Stimulated activated CD4-positive, alpha-beta T cell treated with anti-CD3 and anti-CD28 coated beads, Interleukin-12 subunit alpha, Interleukin-12 subunit beta, amount 100 ng/mL, for 24 hours (primary cell): ENCODE results near the gene ADAMTS2.
"Not testable (repeated sequence)": the region's sequence is repeated elsewhere in the genome, so short reads cannot be mapped to it uniquely, and the experiment has no call there.

Experiments used
- DNase-seq, 2 experiments: peaks; one replicate each; pipeline ENCODE4 v3.0.0-alpha.2; 2020; ENCODE audit warnings: low read depth in 2 of 2

Gene ADAMTS2

GRCh38 chr5:179296150-179296821, 49.0 kb downstream of the ADAMTS2 start:
- DNase-seq = no peak

GRCh38 chr5:179295778-179296149, 49.5 kb downstream of the ADAMTS2 start:
- DNase-seq = no peak

GRCh38 chr5:179294891-179295777, 50.1 kb downstream of the ADAMTS2 start:
- no peak for DNase-seq

- no peak for DNase-seq
Measured at GRCh38 chr5:179294131-179294780, 51.0 kb downstream of the ADAMTS2 start.

GRCh38 chr5:179292681-179293635, 52.3 kb downstream of the ADAMTS2 start:
- no peak for DNase-seq

- no peak for DNase-seq
Measured at GRCh38 chr5:179292202-179292601, 53.1 kb downstream of the ADAMTS2 start.

GRCh38 chr5:179290681-179291540, 54.4 kb downstream of the ADAMTS2 start:
- DNase-seq = no peak

- no peak for DNase-seq
Measured at GRCh38 chr5:179289756-179290385, 55.4 kb downstream of the ADAMTS2 start.

GRCh38 chr5:179288809-179289185, 56.5 kb downstream of the ADAMTS2 start:
- DNase-seq = no peak

- no peak for DNase-seq
Measured at GRCh38 chr5:179288101-179288808, 57.0 kb downstream of the ADAMTS2 start.

- DNase-seq = no peak
Measured at GRCh38 chr5:179287631-179288030, 57.6 kb downstream of the ADAMTS2 start.

- DNase-seq = no peak
Measured at GRCh38 chr5:179287071-179287470, 58.2 kb downstream of the ADAMTS2 start.

- DNase-seq = not testable (repeated sequence)
Measured at GRCh38 chr5:179285776-179286162, 59.5 kb downstream of the ADAMTS2 start.

GRCh38 chr5:179284751-179285631, 60.3 kb downstream of the ADAMTS2 start:
- no peak for DNase-seq

- not testable (repeated sequence) for DNase-seq
Measured at GRCh38 chr5:179283908-179284307, 61.4 kb downstream of the ADAMTS2 start.

GRCh38 chr5:179281694-179282093, 63.6 kb downstream of the ADAMTS2 start:
- DNase-seq = no peak

GRCh38 chr5:179280095-179280490, 65.2 kb downstream of the ADAMTS2 start:
- DNase-seq = no peak

- DNase-seq = no peak
Measured at GRCh38 chr5:179279347-179280094, 65.7 kb downstream of the ADAMTS2 start.
